ENCODE results near the gene SSPN. TPM values are rescaled to one million over a fixed set of nuclear protein-coding genes. Genes with fewer than 3 reads are reported as not detected.

Gene SSPN
- total RNA-seq, 1 experiment from 2014 or later = 1.8 TPM

- TF ChIP-seq PREB (CRISPR knock-in tag; IDR thresholded peaks at IDR 0.05; ENCODE audit: borderline replicate concordance) = no peak
Observed at GRCh38 chr12:26268841-26269561, 73.6 kb downstream of the SSPN start (continued).

- peaks cover 18% of the 10 kb centered on the region for H3K27me3 Mint-ChIP-seq (ENCODE audit: low read depth)
- TF ChIP-seq TP53 (CRISPR knock-in tag; IDR thresholded peaks at IDR 0.05) (no peak), CDX4 (CRISPR knock-in tag; IDR thresholded peaks at IDR 0.05; ENCODE audit: borderline replicate concordance) (no peak), E2F5 (CRISPR knock-in tag; IDR thresholded peaks at IDR 0.05) (no peak), CTCF (IDR thresholded peaks at IDR 0.05) (no peak), ZSCAN18 (CRISPR knock-in tag; IDR thresholded peaks at IDR 0.05) (no peak), ZNF317 (CRISPR knock-in tag; IDR thresholded peaks at IDR 0.05; ENCODE audit: borderline replicate concordance, low read depth) (no peak), AR (CRISPR knock-in tag; IDR thresholded peaks at IDR 0.05) (no peak), JUN (CRISPR knock-in tag; IDR thresholded peaks at IDR 0.05) (no peak)
- H3K9me3 Mint-ChIP-seq = no peaks in the 10 kb centered on the region
- CTCF ChIA-PET = interaction anchor here (1.3 kb wide), 1 partner anchor 146 kb away, joined by 3 read pairs; the partner anchor contains the start of gene BHLHE41
- no peak overlapping the region for H3K4me3 Mint-ChIP-seq
- H3K27ac Mint-ChIP-seq = no peak overlapping the region
- no peak for ATAC-seq
- POLR2A ChIA-PET = no interaction called here
- no peaks in the 10 kb centered on the region for H3K36me3 Mint-ChIP-seq
- peaks cover 12% of the 10 kb centered on the region for H3K4me1 Mint-ChIP-seq
- no peak for DNase-seq (ENCODE audit: low spot score)
Observed at GRCh38 chr12:26269562-26270284, 74.3 kb downstream of the SSPN start.

- Mint-ChIP-seq H3K36me3 (no peaks in the 10 kb centered on the region), H3K4me3 (no peak overlapping the region), H3K4me1 (peaks cover 16% of the 10 kb centered on the region), H3K9me3 (no peaks in the 10 kb centered on the region), H3K27me3 (ENCODE audit: low read depth) (peaks cover 18% of the 10 kb centered on the region), H3K27ac (no peak overlapping the region)
- POLR2A ChIA-PET = no interaction called here
- DNase-seq (ENCODE audit: low spot score) (no peak), ATAC-seq (no peak)
- CTCF ChIA-PET = no interaction called here
- TF ChIP-seq ZNF532 (CRISPR knock-in tag; IDR thresholded peaks at IDR 0.05; ENCODE audit: borderline replicate concordance) = no peak
- TF ChIP-seq EMX1 (CRISPR knock-in tag; IDR thresholded peaks at IDR 0.05) = no peak
- no peak for TF ChIP-seq CREM (CRISPR knock-in tag; IDR thresholded peaks at IDR 0.05)
- TF ChIP-seq GTF2I (CRISPR knock-in tag; conservative IDR thresholded peaks at IDR 0.05) = no peak
- TF ChIP-seq TCF7 (CRISPR knock-in tag; IDR thresholded peaks at IDR 0.05; ENCODE audit: low read depth) = no peak
- no peak for TF ChIP-seq SMAD4 (CRISPR knock-in tag; IDR thresholded peaks at IDR 0.05)
- no peak for TF ChIP-seq NR3C1 (CRISPR knock-in tag; conservative IDR thresholded peaks at IDR 0.05; ENCODE audit: low read depth)
- no peak for TF ChIP-seq ATF1 (CRISPR knock-in tag; IDR thresholded peaks at IDR 0.05)
Observed at GRCh38 chr12:26271024-26271423, 75.7 kb downstream of the SSPN start.
